GM12878 (cell line): ENCODE data around the gene ACYP2. TPM values are rescaled to one million over a fixed set of nuclear protein-coding genes. Genes with fewer than 3 reads are reported as not detected.

Source experiments
- ATAC-seq: fragments of 200-7000 bp; cut with Tn5 transposase; 3 replicates; pipeline ENCODE4 v1.9.1; 2020; ENCODE audit warnings: mild to moderate bottlenecking, moderate library complexity
- BruUV-seq: library from RNA; stranded (reverse); fragments of 400-500 nt; replicated peaks from 2 replicates; lab custom pipeline; 2021; lab: Mats Ljungman, UMichigan
- CTCF ChIA-PET: fragments of 300-600 bp; sonication (Branson Sonifier 250); formaldehyde crosslinking; extraction: SDS; loops from one replicate; lab custom pipeline; 2021; ENCODE audit warnings: inconsistent platforms; lab: Yijun Ruan, JAX
- POLR2A ChIA-PET: fragments of 350-600 bp; formaldehyde crosslinking; extraction: SDS; loops from one replicate; lab custom pipeline; 2021; ENCODE audit warnings: inconsistent platforms; lab: Charles Lee
- RAD21 ChIA-PET: fragments of 300-600 bp; sonication (Branson Sonifier 250); formaldehyde crosslinking; loops from one replicate; lab custom pipeline; 2023; ENCODE audit warnings: antibody characterized with exemption; ENCODE audit not compliant: unreplicated experiment; lab: Charles Lee
- SMC1A ChIA-PET: fragments of 300-600 bp; sonication (Branson Sonifier 250); formaldehyde crosslinking; loops from one replicate; lab custom pipeline; 2023; ENCODE audit not compliant: unreplicated experiment, uncharacterized antibody; lab: Charles Lee
- DNase-seq: peaks from one replicate; pipeline ENCODE4 v3.0.0-alpha.2; 2011; ENCODE audit warnings: low read depth, low spot score
- FAIRE-seq: peaks from 3 replicates; lab custom pipeline; 2011; peaks lifted over from hg19 to GRCh38; lab: Jason Lieb, UNC
- H2AFZ ChIP-seq: 2 replicates; pipeline ENCODE4 v1.6.0; 2011; ENCODE audit warnings: low read depth, low read length, control low read depth; ENCODE audit not compliant: control insufficient read depth
- H3K27ac ChIP-seq: 2 replicates; pipeline ENCODE4 v1.5.1; 2011; ENCODE audit warnings: control low read depth; ENCODE audit not compliant: control insufficient read depth, insufficient read depth
- H3K27me3 ChIP-seq, 2 experiments: replicated peaks in 1 of 2; 2 replicates each; pipeline versions ENCODE4 v1.6.0 to v1.6.1; 2011; ENCODE audit warnings: low read length in 1 of 2; ENCODE audit not compliant: control insufficient read depth in 2 of 2, insufficient read depth in 2 of 2
- H3K36me3 ChIP-seq, 2 experiments: 2 replicates each; pipeline ENCODE4 v1.5.1; 2011; ENCODE audit warnings: low read length in 1 of 2; ENCODE audit not compliant: control insufficient read depth in 2 of 2, insufficient read depth in 2 of 2
- H3K4me1 ChIP-seq: 2 replicates; pipeline ENCODE4 v1.6.1; 2011; ENCODE audit warnings: mild to moderate bottlenecking, low read length, moderate library complexity, mixed read lengths; ENCODE audit not compliant: control insufficient read depth, insufficient read depth
- H3K4me2 ChIP-seq: 2 replicates; pipeline ENCODE4 v1.6.0; 2011; ENCODE audit warnings: control low read depth; ENCODE audit not compliant: control insufficient read depth, insufficient read depth
- H3K4me3 ChIP-seq: fragments of 200-600 bp; sonication (generic); 2 replicates; pipeline ENCODE4 v1.5.1; 2016
- H3K79me2 ChIP-seq: 2 replicates; pipeline ENCODE4 v1.6.0; 2011; ENCODE audit warnings: low read length; ENCODE audit not compliant: control insufficient read depth, insufficient read depth
- H3K9ac ChIP-seq: 2 replicates; pipeline ENCODE4 v1.8.0; 2011; ENCODE audit warnings: low read length, control low read depth, mixed read lengths; ENCODE audit not compliant: control insufficient read depth, insufficient read depth
- H3K9me3 ChIP-seq: replicated peaks from 3 replicates; pipeline ENCODE4 v1.5.1; 2011; ENCODE audit warnings: mild to moderate bottlenecking, low read length; ENCODE audit not compliant: control insufficient read depth, insufficient read depth
- H4K20me1 ChIP-seq: 2 replicates; pipeline ENCODE4 v1.6.0; 2011; ENCODE audit not compliant: control insufficient read depth, insufficient read depth
- ATF3 ChIP-seq: IDR thresholded peaks from 2 replicates; pipeline ENCODE4 v1.6.1; 2011; ENCODE audit warnings: low read depth, mild to moderate bottlenecking, low read length, moderate library complexity, borderline replicate concordance; ENCODE audit errors: extremely low read depth
- CBX3 ChIP-seq: fragments of 200-600 bp; sonication (generic); IDR thresholded peaks from 2 replicates; pipeline ENCODE4 v1.6.1; 2016; ENCODE audit warnings: low read depth, borderline replicate concordance
- E2F4 ChIP-seq: IDR thresholded peaks from 2 replicates; pipeline ENCODE4 v1.6.1; 2012; ENCODE audit warnings: low read depth, low read length, improper control_type of control experiment
- ELK1 ChIP-seq: IDR thresholded peaks from 2 replicates; pipeline ENCODE4 v1.6.1; 2012; ENCODE audit warnings: low read depth, low read length, improper control_type of control experiment
- EP300 ChIP-seq, 2 experiments: fragments of 150-350 bp in 1 of 2; IDR thresholded peaks; 2 replicates each; pipeline ENCODE4 v1.6.1; 2011 to 2012; ENCODE audit warnings: low read depth in 2 of 2, low read length in 2 of 2, borderline replicate concordance in 1 of 2, improper control_type of control experiment in 1 of 2, inconsistent platforms in 1 of 2; ENCODE audit not compliant: control insufficient read depth in 1 of 2
- KDM1A ChIP-seq: fragments of 200-600 bp; sonication (generic); IDR thresholded peaks from 2 replicates; pipeline ENCODE4 v1.6.1; 2016; ENCODE audit warnings: borderline replicate concordance
- NRF1 ChIP-seq: conservative IDR thresholded peaks from 2 replicates; pipeline ENCODE4 v1.6.1; 2011; ENCODE audit warnings: mild to moderate bottlenecking, low read depth, low read length, improper control_type of control experiment
- PBX3 ChIP-seq: IDR thresholded peaks from 2 replicates; pipeline ENCODE4 v1.6.1; 2011; ENCODE audit warnings: mild to moderate bottlenecking, low read depth, low read length, moderate library complexity; ENCODE audit not compliant: insufficient replicate concordance
- PKNOX1 ChIP-seq: fragments of 450-650 bp; IDR thresholded peaks from 2 replicates; pipeline ENCODE4 v1.6.1; 2016; ENCODE audit warnings: mild to moderate bottlenecking
- RAD51 ChIP-seq: fragments of 450-650 bp; IDR thresholded peaks from 2 replicates; pipeline ENCODE4 v1.6.1; 2016; ENCODE audit warnings: moderate library complexity, mild to moderate bottlenecking, inconsistent platforms
- RB1 ChIP-seq: fragments of 450-650 bp; formaldehyde crosslinking; IDR thresholded peaks from 2 replicates; pipeline ENCODE4 v1.6.1; 2017; ENCODE audit warnings: mild to moderate bottlenecking, borderline replicate concordance
- RELA ChIP-seq: fragments of 450-650 bp; IDR thresholded peaks from 2 replicates; pipeline ENCODE4 v1.8.0; 2014; ENCODE audit warnings: borderline replicate concordance; ENCODE audit not compliant: partially characterized antibody
- SREBF1 ChIP-seq: IDR thresholded peaks from 2 replicates; pipeline ENCODE4 v1.6.1; 2012; ENCODE audit warnings: mild to moderate bottlenecking, low read length
- SUZ12 ChIP-seq: fragments of 200-600 bp; sonication (generic); IDR thresholded peaks from one replicate; pipeline ENCODE4 v1.6.1; 2018; ENCODE audit warnings: antibody characterized with exemption, mild to moderate bottlenecking; ENCODE audit not compliant: unreplicated experiment
- WGBS: methylation state at CpG from one replicate; pipeline ENCODE4 v1.1.6; 2016; ENCODE audit warnings: low lambda C conversion rate; ENCODE audit not compliant: insufficient replicate concordance, insufficient coverage; ENCODE audit errors: missing lambda C conversion rate; 5-methylcytosine and 5-hydroxymethylcytosine counted together
- in situ Hi-C: fragments of 300-500 bp; cut with MboI; formaldehyde crosslinking; loops from 9 replicates; pipeline ENCODE4 v1.14.3; 2018; ENCODE audit warnings: mixed read lengths
- intact Hi-C: fragments of 100-400 bp; cut with micrococcal nuclease; formaldehyde crosslinking; loops from one replicate; pipeline ENCODE4 v1.14.2; 2022; ENCODE audit not compliant: unreplicated experiment
- polyA plus RNA-seq, 11 experiments: library from polyadenylated mRNA; depleted of rRNA in 4 of 11; unstranded in 6 of 11; stranded (reverse) in 5 of 11; fragments of >200 nt; fragmentation: Nextera tagmentation in 4 of 11; fragmentation: Illumina TruSeq in 1 of 11; extraction: Ambion mirVana in 4 of 11; extraction: Trizol in 1 of 11; gene quantifications; 1 replicate in 1 of 11; 2 replicates in 10 of 11; pipeline versions ENCODE4 v1.2.1 to v1.2.3, GENCODE V29; 2011 to 2016; ENCODE audit warnings: inconsistent platforms in 2 of 11, missing spikeins in 2 of 11, low read depth in 1 of 11
- total RNA-seq, 4 experiments: library from RNA; depleted of rRNA in 3 of 4; stranded (reverse); fragments of >200 nt in 3 of 4; fragmentation: Illumina TruSeq in 1 of 4; extraction: Trizol in 1 of 4; gene quantifications; 2 replicates each; pipeline versions ENCODE4 v1.2.1 to v1.2.3, GENCODE V29; 2013 to 2021

The ACYP2 gene
- total and polyA plus RNA-seq, 10 of the 15 experiments (the other 5 are each of a cell fraction or from before 2014, with no cell fraction given): 4.2 to 16.3 (median 9.0) TPM

- no TSS peak for BruUV-seq
These were observed 93.2 kb downstream of the ACYP2 start for GRCh38 chr2:54208364-54209240.

More at GRCh38 chr2:54208364-54209240, 93.2 kb downstream of the ACYP2 start:
- H3K9me3 ChIP-seq: no peaks in the 10 kb centered on the region; the same call in 2 of the 3 replicates
- no peaks in the 10 kb centered on the region for H3K27me3 ChIP-seq
- DNase-seq (no peak), FAIRE-seq (no peak), ATAC-seq (no peak)
- POLR2A ChIA-PET: interaction anchor here (0.7 kb wide), 2 partner anchors 237 to 471 kb away, joined by 3 to 4 read pairs; no protein-coding TSS in a partner anchor
- no peaks in the 10 kb centered on the region for H3K36me3 ChIP-seq
- H2AFZ ChIP-seq: no peak overlapping the region
- no peaks in the 10 kb centered on the region for H3K4me1 ChIP-seq
- in situ Hi-C loops: no loop called here
- H3K79me2 ChIP-seq: no peaks in the 10 kb centered on the region
- WGBS: 0% methylated on average over 1 of the region's 1 CpG
- intact Hi-C loops: loop anchor here (5.0 kb wide), 1 partner anchor 494 kb away; no protein-coding TSS in a partner anchor
- RAD21 ChIA-PET: interaction anchor here (1.1 kb wide), 1 partner anchor 294 kb away, joined by 3 read pairs; no protein-coding TSS in a partner anchor
- CTCF ChIA-PET: interaction anchor here (0.6 to 2.5 kb wide), 8 partner anchors 8 to 293 kb away, joined by 3 to 14 read pairs (median 4); no protein-coding TSS in a partner anchor
- H3K27ac ChIP-seq: no peak overlapping the region
- no peak overlapping the region for H3K4me3 ChIP-seq
- no peaks in the 10 kb centered on the region for H4K20me1 ChIP-seq
- no peak overlapping the region for H3K4me2 ChIP-seq
- SMC1A ChIA-PET: interaction anchor here (0.6 kb wide), 1 partner anchor 499 kb away, joined by 4 read pairs; no protein-coding TSS in a partner anchor
- H3K9ac ChIP-seq: no peak overlapping the region
- TF ChIP-seq PKNOX1 (no peak), SREBF1 (no peak), PBX3 (no peak), RAD51 (no peak), NRF1 (no peak), CBX3 (no peak), ELK1 (no peak), KDM1A (no peak), ATF3 (no peak), RB1 (no peak), RELA (no peak), SUZ12 (no peak), E2F4 (no peak), EP300 (IDR thresholded peaks at IDR 0.05; ENCODE audit: borderline replicate concordance in 1 of 2, control insufficient read depth in 1 of 2, low read depth in 2 of 2, low read length in 2 of 2) (no peak)
